SK-N-SH (cell line): Measurements from ENCODE around the gene CDK6. TPM values are rescaled to one million over a fixed set of nuclear protein-coding genes. Genes with fewer than 3 reads are reported as not detected.
A peak's percentile ranks its signal among the peaks of the same experiment; 100 is the strongest.

Source experiments
- CTCF ChIA-PET: fragments of 300-600, 350-600 bp; formaldehyde crosslinking; extraction: SDS; loops from one replicate; lab custom pipeline; 2021; lab: Yijun Ruan, JAX
- POLR2A ChIA-PET: fragments of 350-600 bp; sonication (Branson Sonifier 250); formaldehyde crosslinking; extraction: SDS; loops from one replicate; lab custom pipeline; 2020; ENCODE audit warnings: antibody characterized with exemption, inconsistent platforms; lab: Yijun Ruan, JAX
- DNase-seq: peaks from one replicate; pipeline ENCODE4 v3.0.0; 2012
- H2AFZ ChIP-seq: fragments of 200-600 bp; sonication (generic); 2 replicates; pipeline ENCODE4 v1.8.1; 2016; ENCODE audit warnings: antibody characterized with exemption, mild to moderate bottlenecking, low read depth
- H3F3A ChIP-seq: fragments of 200-600 bp; sonication (generic); replicated peaks from 2 replicates; pipeline ENCODE3; 2016; ENCODE audit warnings: antibody characterized with exemption, mild to moderate bottlenecking; ENCODE audit not compliant: insufficient read depth
- H3K27ac ChIP-seq, 2 experiments: fragments of 200-500 bp in 1 of 2; fragments of 200-600 bp in 1 of 2; sonication (Bioruptor generic) in 1 of 2; sonication (generic), shearing (Covaris generic) in 1 of 2; 2 replicates each; pipeline versions ENCODE4 v1.5.1 to v1.6.1; 2014 to 2016; ENCODE audit warnings: low read depth in 2 of 2, inconsistent platforms in 1 of 2, low read length in 1 of 2, mild to moderate bottlenecking in 1 of 2, mixed read lengths in 1 of 2
- H3K27me3 ChIP-seq: fragments of 200-600 bp; sonication (generic), shearing (Covaris generic); 2 replicates; pipeline ENCODE4 v1.6.1; 2016; ENCODE audit warnings: mixed run types; ENCODE audit not compliant: insufficient read depth
- H3K36me3 ChIP-seq, 2 experiments: fragments of 200-500 bp in 1 of 2; fragments of 200-600 bp in 1 of 2; sonication (Bioruptor generic) in 1 of 2; sonication (generic) in 1 of 2; replicated peaks in 1 of 2; 2 replicates each; pipeline versions ENCODE3 to v1.5.1; 2014 to 2016; ENCODE audit warnings: low read length in 1 of 2, mild to moderate bottlenecking in 1 of 2; ENCODE audit not compliant: insufficient read depth in 2 of 2, control insufficient read depth in 1 of 2
- H3K4me1 ChIP-seq, 2 experiments: fragments of 200-500 bp in 1 of 2; fragments of 200-600 bp in 1 of 2; sonication (Bioruptor generic) in 1 of 2; sonication (generic), shearing (Covaris generic) in 1 of 2; 2 replicates each; pipeline versions ENCODE4 v1.5.1 to v1.6.1; 2014 to 2016; ENCODE audit warnings: low read depth in 1 of 2, low read length in 1 of 2, mixed run types in 1 of 2; ENCODE audit not compliant: insufficient read depth in 2 of 2, control insufficient read depth in 1 of 2
- H3K4me2 ChIP-seq: fragments of 200-600 bp; sonication (generic), shearing (Covaris generic); 2 replicates; pipeline ENCODE4 v1.6.1; 2017; ENCODE audit warnings: mixed run types
- H3K4me3 ChIP-seq, 2 experiments: fragments of 200-500 bp in 1 of 2; fragments of 200-600 bp in 1 of 2; sonication (Bioruptor generic) in 1 of 2; sonication (generic), shearing (Covaris generic) in 1 of 2; 2 replicates each; pipeline versions ENCODE4 v1.5.1 to v1.8.1; 2014 to 2016; ENCODE audit warnings: low read depth in 2 of 2, inconsistent platforms in 1 of 2, low read length in 1 of 2, mild to moderate bottlenecking in 1 of 2, mixed read lengths in 1 of 2, moderate library complexity in 1 of 2
- H3K79me2 ChIP-seq: fragments of 200-600 bp; sonication (generic); 2 replicates; pipeline ENCODE4 v1.8.1; 2017; ENCODE audit warnings: mild to moderate bottlenecking; ENCODE audit not compliant: insufficient read depth
- H3K9ac ChIP-seq: fragments of 200-600 bp; sonication (generic); 2 replicates; pipeline ENCODE4 v1.6.1; 2017; ENCODE audit warnings: mixed run types
- H3K9me2 ChIP-seq: fragments of 200-600 bp; sonication (generic); 2 replicates; pipeline ENCODE4 v1.6.1; 2017; ENCODE audit warnings: mixed run types
- H3K9me3 ChIP-seq: fragments of 200-600 bp; sonication (generic); 2 replicates; pipeline ENCODE4 v1.6.1; 2017; ENCODE audit warnings: mixed run types, mild to moderate bottlenecking, moderate library complexity
- H4K20me1 ChIP-seq: fragments of 200-600 bp; sonication (generic); 2 replicates; pipeline ENCODE4 v1.6.1; 2017; ENCODE audit warnings: mild to moderate bottlenecking, mixed run types; ENCODE audit not compliant: insufficient read depth
- CHD2 ChIP-seq: fragments of 150-350 bp; IDR thresholded peaks from 2 replicates; pipeline ENCODE4 v1.6.1; 2018; ENCODE audit warnings: low read length; ENCODE audit not compliant: partially characterized antibody
- ELF1 ChIP-seq: IDR thresholded peaks from 2 replicates; pipeline ENCODE4 v1.4.0; 2012
- EP300 ChIP-seq, 2 experiments: IDR thresholded peaks; 2 replicates each; pipeline versions ENCODE4 v1.4.0 to v1.6.1; 2012; ENCODE audit warnings: borderline replicate concordance in 1 of 2, low read depth in 1 of 2, low read length in 1 of 2
- EZH2phosphoT487 ChIP-seq: fragments of 200-600 bp; sonication (generic); IDR thresholded peaks from 2 replicates; pipeline ENCODE4 v1.6.1; 2017; ENCODE audit warnings: low read depth, mixed run types, mild to moderate bottlenecking, antibody characterized with exemption, moderate library complexity, borderline replicate concordance
- FOXJ3 ChIP-seq: sonication (generic); formaldehyde crosslinking; IDR thresholded peaks from 2 replicates; pipeline ENCODE4 v1.5.1; 2020; ENCODE audit warnings: mild to moderate bottlenecking, missing genetic modification reagents
- FOXM1 ChIP-seq: IDR thresholded peaks from 2 replicates; pipeline ENCODE4 v1.4.0; 2012; ENCODE audit warnings: low read depth, mild to moderate bottlenecking
- GABPA ChIP-seq: IDR thresholded peaks from 2 replicates; pipeline ENCODE4 v1.4.0; 2012; ENCODE audit warnings: low read depth, mild to moderate bottlenecking
- GATA2 ChIP-seq: sonication (generic); formaldehyde crosslinking; IDR thresholded peaks from 2 replicates; pipeline ENCODE4 v1.5.0; 2020; ENCODE audit warnings: mild to moderate bottlenecking, missing genetic modification reagents
- JUND ChIP-seq: IDR thresholded peaks from 2 replicates; pipeline ENCODE4 v1.4.0; 2012
- MEF2A ChIP-seq: IDR thresholded peaks from 2 replicates; pipeline ENCODE4 v1.4.0; 2012; ENCODE audit warnings: low read depth, borderline replicate concordance
- MXI1 ChIP-seq: IDR thresholded peaks from 2 replicates; pipeline ENCODE4 v1.6.1; 2012; ENCODE audit warnings: mild to moderate bottlenecking, low read depth, low read length, improper control_type of control experiment
- NRF1 ChIP-seq: IDR thresholded peaks from 2 replicates; pipeline ENCODE4 v1.6.1; 2012; ENCODE audit warnings: low read depth, mild to moderate bottlenecking, low read length
- POLR2AphosphoS5 ChIP-seq: IDR thresholded peaks from 2 replicates; pipeline ENCODE4 v1.6.1; 2012; ENCODE audit warnings: low read depth, low read length
- RAD21 ChIP-seq: IDR thresholded peaks from 2 replicates; pipeline ENCODE4 v1.6.1; 2012; ENCODE audit warnings: mild to moderate bottlenecking, low read length
- SIN3A ChIP-seq: IDR thresholded peaks from 2 replicates; pipeline ENCODE4 v1.6.1; 2012; ENCODE audit warnings: low read depth, mild to moderate bottlenecking, low read length, moderate library complexity, borderline replicate concordance
- SMC3 ChIP-seq: IDR thresholded peaks from 2 replicates; pipeline ENCODE4 v1.6.1; 2012; ENCODE audit warnings: low read depth, low read length, improper control_type of control experiment
- TAF1 ChIP-seq: IDR thresholded peaks from 2 replicates; pipeline ENCODE4 v1.6.1; 2012; ENCODE audit warnings: low read depth, mild to moderate bottlenecking, low read length, moderate library complexity, borderline replicate concordance
- TCF12 ChIP-seq: IDR thresholded peaks from 2 replicates; pipeline ENCODE4 v1.4.0; 2012
- WGBS: methylation state at CpG from one replicate; pipeline ENCODE4 v1.1.6; 2017; ENCODE audit warnings: low lambda C conversion rate; 5-methylcytosine and 5-hydroxymethylcytosine counted together
- polyA plus RNA-seq, 3 experiments: library from polyadenylated mRNA; depleted of rRNA; stranded (reverse); fragments of >200 nt; gene quantifications; 2 replicates each; pipeline ENCODE4 v1.2.3, GENCODE V29; 2012
- TF ChIP-seq, protein P1 (sequence below): fragments of 150-350 bp; IDR thresholded peaks from 2 replicates; pipeline ENCODE4 v1.6.1; 2016; ENCODE audit warnings: mild to moderate bottlenecking, low read depth, low read length
- TF ChIP-seq, protein P2 (sequence below): IDR thresholded peaks from 2 replicates; pipeline ENCODE4 v1.4.0; 2012; ENCODE audit warnings: low read depth, borderline replicate concordance
- TF ChIP-seq, protein P3 (sequence below): fragments of 200-600 bp; sonication (generic); IDR thresholded peaks from 2 replicates; pipeline ENCODE4 v1.6.1; 2017; ENCODE audit warnings: antibody characterized with exemption, mild to moderate bottlenecking, moderate library complexity
- TF ChIP-seq, protein P4 (sequence below): IDR thresholded peaks from 2 replicates; pipeline ENCODE4; 2012

The CDK6 gene
- polyA plus RNA-seq, 1 of the 3 experiments (the other 2 are of a cell fraction): 30.3 TPM

DNA sequence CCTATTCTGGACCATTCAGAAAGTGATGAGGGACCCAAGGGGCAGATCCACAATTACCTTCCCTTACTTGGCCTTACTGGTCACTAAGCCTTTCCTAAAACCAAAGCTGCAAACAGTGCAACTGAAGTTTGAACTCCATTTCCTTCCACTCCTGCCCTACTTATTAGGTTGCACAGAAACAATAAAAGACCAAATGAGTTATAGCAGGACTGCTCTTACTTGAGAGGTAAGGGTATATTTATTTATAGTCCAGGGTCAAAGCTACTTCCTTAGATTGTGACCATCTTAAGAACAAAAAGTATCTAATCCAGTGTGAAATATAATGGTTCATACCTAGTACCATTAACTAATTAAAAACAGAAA lies 27.0 kb downstream of the CDK6 start (continued):
- TF ChIP-seq, protein P1, sequence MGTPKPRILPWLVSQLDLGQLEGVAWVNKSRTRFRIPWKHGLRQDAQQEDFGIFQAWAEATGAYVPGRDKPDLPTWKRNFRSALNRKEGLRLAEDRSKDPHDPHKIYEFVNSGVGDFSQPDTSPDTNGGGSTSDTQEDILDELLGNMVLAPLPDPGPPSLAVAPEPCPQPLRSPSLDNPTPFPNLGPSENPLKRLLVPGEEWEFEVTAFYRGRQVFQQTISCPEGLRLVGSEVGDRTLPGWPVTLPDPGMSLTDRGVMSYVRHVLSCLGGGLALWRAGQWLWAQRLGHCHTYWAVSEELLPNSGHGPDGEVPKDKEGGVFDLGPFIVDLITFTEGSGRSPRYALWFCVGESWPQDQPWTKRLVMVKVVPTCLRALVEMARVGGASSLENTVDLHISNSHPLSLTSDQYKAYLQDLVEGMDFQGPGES: no peak
- no peak for TF ChIP-seq MXI1

DNA sequence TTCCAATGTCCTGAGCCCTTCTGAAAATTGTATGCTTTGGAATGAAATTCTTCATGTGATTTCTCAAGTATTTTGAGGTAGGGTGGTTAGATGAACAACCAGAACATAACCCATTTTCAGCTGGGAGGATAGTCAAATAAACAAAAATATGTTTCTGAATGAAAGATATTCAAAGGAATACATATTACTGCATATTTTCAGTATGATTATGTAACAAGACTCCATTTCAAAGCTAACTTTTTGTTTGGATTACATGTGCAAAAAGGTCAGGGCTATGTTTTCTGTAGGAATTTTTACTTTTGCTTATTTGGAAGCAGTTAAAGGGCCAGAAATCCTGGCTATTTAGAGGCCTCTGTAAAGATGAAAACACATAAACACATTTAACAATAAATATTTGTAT lies 27.7 kb downstream of the CDK6 start:
- ChIA-PET CTCF (interaction anchor here (0.9 to 2.1 kb wide), 6 partner anchors 9 to 28 kb away, joined by 3 to 4 read pairs (median 4); no protein-coding TSS in a partner anchor), POLR2A (no interaction called here)
- no peak for DNase-seq
- Histone ChIP-seq H3K9me3 (no peaks in the 10 kb centered on the region), H3K4me2 (peak overlapping the region; percentile 21; the same call in 1 of the 2 replicates), H3F3A (peaks cover 33% of the 10 kb centered on the region), H3K9me2 (no peaks in the 10 kb centered on the region), H3K79me2 (peaks cover 100% of the 10 kb centered on the region), H2AFZ (no peak overlapping the region), H3K27me3 (no peaks in the 10 kb centered on the region), H3K36me3 (peaks cover 31 to 37% of the 10 kb centered on the region in 2 experiments), H4K20me1 (peaks cover 28% of the 10 kb centered on the region), H3K27ac (peak overlapping the region; percentile 83 to 93; a peak in 3 of 4 replicates), H3K4me3 (no peak overlapping the region), H3K4me1 (peaks cover 18 to 29% of the 10 kb centered on the region in 2 experiments), H3K9ac (no peak overlapping the region)
- TF ChIP-seq POLR2AphosphoS5 (no peak), FOXM1 (no peak), FOXJ3 (CRISPR knock-in tag) (no peak)
- TF ChIP-seq, protein P2, sequence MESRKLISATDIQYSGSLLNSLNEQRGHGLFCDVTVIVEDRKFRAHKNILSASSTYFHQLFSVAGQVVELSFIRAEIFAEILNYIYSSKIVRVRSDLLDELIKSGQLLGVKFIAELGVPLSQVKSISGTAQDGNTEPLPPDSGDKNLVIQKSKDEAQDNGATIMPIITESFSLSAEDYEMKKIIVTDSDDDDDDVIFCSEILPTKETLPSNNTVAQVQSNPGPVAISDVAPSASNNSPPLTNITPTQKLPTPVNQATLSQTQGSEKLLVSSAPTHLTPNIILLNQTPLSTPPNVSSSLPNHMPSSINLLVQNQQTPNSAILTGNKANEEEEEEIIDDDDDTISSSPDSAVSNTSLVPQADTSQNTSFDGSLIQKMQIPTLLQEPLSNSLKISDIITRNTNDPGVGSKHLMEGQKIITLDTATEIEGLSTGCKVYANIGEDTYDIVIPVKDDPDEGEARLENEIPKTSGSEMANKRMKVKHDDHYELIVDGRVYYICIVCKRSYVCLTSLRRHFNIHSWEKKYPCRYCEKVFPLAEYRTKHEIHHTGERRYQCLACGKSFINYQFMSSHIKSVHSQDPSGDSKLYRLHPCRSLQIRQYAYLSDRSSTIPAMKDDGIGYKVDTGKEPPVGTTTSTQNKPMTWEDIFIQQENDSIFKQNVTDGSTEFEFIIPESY: no peak

DNA sequence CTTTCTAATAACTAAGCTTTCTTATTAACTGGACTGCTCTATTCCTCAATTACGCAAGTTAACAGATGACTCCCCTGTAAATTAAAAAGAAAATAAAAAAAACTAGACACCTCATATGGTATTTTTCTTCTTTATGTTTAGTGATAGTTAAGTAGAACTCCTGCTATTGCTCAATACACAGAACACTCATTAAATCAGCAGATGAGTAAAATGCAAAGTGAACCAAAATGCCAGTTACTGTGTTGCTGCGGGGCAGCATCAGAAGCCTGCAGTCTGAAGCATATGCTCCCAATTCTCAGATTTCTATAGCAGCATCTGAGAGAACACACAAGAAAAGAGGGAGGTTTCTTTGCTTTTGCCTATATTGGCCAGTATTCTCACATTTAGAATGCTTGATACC lies 28.4 kb downstream of the CDK6 start:
- no peak for DNase-seq
- TF ChIP-seq POLR2AphosphoS5: no peak
- no peak for TF ChIP-seq GABPA
- no peak for TF ChIP-seq FOXJ3 (CRISPR knock-in tag)
- no peak for TF ChIP-seq ELF1
- no peak for TF ChIP-seq CHD2
- TF ChIP-seq SIN3A: no peak
- no peak for TF ChIP-seq RAD21
- TF ChIP-seq EZH2phosphoT487: no peak
- no peak for TF ChIP-seq EP300 (IDR thresholded peaks at IDR 0.05; ENCODE audit: borderline replicate concordance in 1 of 2, low read depth in 1 of 2, low read length in 1 of 2)
- TF ChIP-seq, protein P3, sequence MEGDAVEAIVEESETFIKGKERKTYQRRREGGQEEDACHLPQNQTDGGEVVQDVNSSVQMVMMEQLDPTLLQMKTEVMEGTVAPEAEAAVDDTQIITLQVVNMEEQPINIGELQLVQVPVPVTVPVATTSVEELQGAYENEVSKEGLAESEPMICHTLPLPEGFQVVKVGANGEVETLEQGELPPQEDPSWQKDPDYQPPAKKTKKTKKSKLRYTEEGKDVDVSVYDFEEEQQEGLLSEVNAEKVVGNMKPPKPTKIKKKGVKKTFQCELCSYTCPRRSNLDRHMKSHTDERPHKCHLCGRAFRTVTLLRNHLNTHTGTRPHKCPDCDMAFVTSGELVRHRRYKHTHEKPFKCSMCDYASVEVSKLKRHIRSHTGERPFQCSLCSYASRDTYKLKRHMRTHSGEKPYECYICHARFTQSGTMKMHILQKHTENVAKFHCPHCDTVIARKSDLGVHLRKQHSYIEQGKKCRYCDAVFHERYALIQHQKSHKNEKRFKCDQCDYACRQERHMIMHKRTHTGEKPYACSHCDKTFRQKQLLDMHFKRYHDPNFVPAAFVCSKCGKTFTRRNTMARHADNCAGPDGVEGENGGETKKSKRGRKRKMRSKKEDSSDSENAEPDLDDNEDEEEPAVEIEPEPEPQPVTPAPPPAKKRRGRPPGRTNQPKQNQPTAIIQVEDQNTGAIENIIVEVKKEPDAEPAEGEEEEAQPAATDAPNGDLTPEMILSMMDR: no peak
- no peak for TF ChIP-seq JUND
- TF ChIP-seq GATA2 (CRISPR knock-in tag): no peak
- TF ChIP-seq TCF12: no peak
- TF ChIP-seq, protein P4, sequence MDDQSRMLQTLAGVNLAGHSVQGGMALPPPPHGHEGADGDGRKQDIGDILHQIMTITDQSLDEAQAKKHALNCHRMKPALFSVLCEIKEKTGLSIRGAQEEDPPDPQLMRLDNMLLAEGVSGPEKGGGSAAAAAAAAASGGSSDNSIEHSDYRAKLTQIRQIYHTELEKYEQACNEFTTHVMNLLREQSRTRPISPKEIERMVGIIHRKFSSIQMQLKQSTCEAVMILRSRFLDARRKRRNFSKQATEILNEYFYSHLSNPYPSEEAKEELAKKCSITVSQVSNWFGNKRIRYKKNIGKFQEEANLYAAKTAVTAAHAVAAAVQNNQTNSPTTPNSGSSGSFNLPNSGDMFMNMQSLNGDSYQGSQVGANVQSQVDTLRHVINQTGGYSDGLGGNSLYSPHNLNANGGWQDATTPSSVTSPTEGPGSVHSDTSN: no peak
- no peak for TF ChIP-seq MEF2A
- no peak for TF ChIP-seq SMC3
- no peak for TF ChIP-seq TAF1
- no peak for TF ChIP-seq NRF1
- Histone ChIP-seq H3K9me2 (no peaks in the 10 kb centered on the region), H3F3A (peaks cover 32% of the 10 kb centered on the region), H3K4me1 (peaks cover 18 to 28% of the 10 kb centered on the region in 2 experiments), H3K79me2 (peaks cover 100% of the 10 kb centered on the region), H3K4me2 (no peak overlapping the region; the same call in 1 of the 2 replicates), H3K9ac (no peak overlapping the region), H3K27me3 (no peaks in the 10 kb centered on the region), H3K9me3 (no peaks in the 10 kb centered on the region), H3K36me3 (peaks cover 30 to 44% of the 10 kb centered on the region in 2 experiments), H2AFZ (no peak overlapping the region), H3K27ac (peak overlapping the region; percentile 83 to 93), H4K20me1 (peaks cover 28% of the 10 kb centered on the region), H3K4me3 (no peak overlapping the region)
- 98% methylated on average over 2 of the region's 2 CpGs for WGBS
- ChIA-PET CTCF (interaction anchor here (0.9 to 2.1 kb wide), 4 partner anchors 8 to 24 kb away, joined by 3 to 4 read pairs (median 4); no protein-coding TSS in a partner anchor), POLR2A (no interaction called here)
